K562 (cell line): ENCODE measurements around the gene DNASE1L1. TPM values are rescaled to one million over a fixed set of nuclear protein-coding genes. Genes with fewer than 3 reads are reported as not detected.

Experiments
- NCOA2 ChIP-seq, 2 experiments: fragments of 450-650 bp; IDR thresholded peaks; 2 replicates each; pipeline ENCODE4 v1.6.1; 2018; ENCODE audit warnings: mild to moderate bottlenecking in 2 of 2, moderate library complexity in 1 of 2; ENCODE audit not compliant: partially characterized antibody in 2 of 2
- SP1 ChIP-seq: sonication (generic); formaldehyde crosslinking; IDR thresholded peaks from 2 replicates; pipeline ENCODE4 v1.8.1; 2022; ENCODE audit warnings: mild to moderate bottlenecking, missing genetic modification reagents
- ZNF408 ChIP-seq: fragments of 250-450 bp; sonication (Bioruptor Pico); IDR thresholded peaks from 2 replicates; pipeline ENCODE4 v1.4.0; 2020; ENCODE audit warnings: low read depth, mild to moderate bottlenecking, moderate library complexity
- polyA plus RNA-seq, 8 experiments: library from polyadenylated mRNA; depleted of rRNA in 4 of 8; stranded (reverse) in 5 of 8; unstranded in 3 of 8; fragments of >200 nt; fragmentation: Nextera tagmentation in 2 of 8; fragmentation: Illumina TruSeq in 1 of 8; extraction: Ambion mirVana in 2 of 8; extraction: Trizol in 1 of 8; gene quantifications; 2 replicates each; pipeline versions ENCODE4 v1.2.1 to v1.2.3, GENCODE V29; 2011 to 2014; ENCODE audit warnings: inconsistent platforms in 1 of 8, missing spikeins in 1 of 8
- total RNA-seq, 7 experiments: library from RNA; depleted of rRNA in 6 of 7; stranded (reverse); fragments of >200 nt in 6 of 7; fragmentation: Illumina TruSeq in 2 of 7; extraction: Trizol in 2 of 7; gene quantifications; 2 replicates each; pipeline versions ENCODE4 v1.2.1 to v1.2.3, GENCODE V29; 2011 to 2021; ENCODE audit warnings: low replicate concordance in 1 of 7
- TF ChIP-seq, protein P1 (sequence below): sonication (generic); formaldehyde crosslinking; IDR thresholded peaks from 2 replicates; pipeline ENCODE4 v1.8.0; 2022; ENCODE audit warnings: mild to moderate bottlenecking, missing genetic modification reagents, borderline replicate concordance
- TF ChIP-seq, protein P2 (sequence below): fragments of 450-650 bp; IDR thresholded peaks from 2 replicates; pipeline ENCODE4 v1.6.1; 2016; ENCODE audit warnings: low read depth

The DNASE1L1 gene
- total and polyA plus RNA-seq, 9 of the 15 experiments (the other 6 are each of a cell fraction or from before 2014, with no cell fraction given) = 0.73 to 12.6 (median 7.9) TPM

DNA sequence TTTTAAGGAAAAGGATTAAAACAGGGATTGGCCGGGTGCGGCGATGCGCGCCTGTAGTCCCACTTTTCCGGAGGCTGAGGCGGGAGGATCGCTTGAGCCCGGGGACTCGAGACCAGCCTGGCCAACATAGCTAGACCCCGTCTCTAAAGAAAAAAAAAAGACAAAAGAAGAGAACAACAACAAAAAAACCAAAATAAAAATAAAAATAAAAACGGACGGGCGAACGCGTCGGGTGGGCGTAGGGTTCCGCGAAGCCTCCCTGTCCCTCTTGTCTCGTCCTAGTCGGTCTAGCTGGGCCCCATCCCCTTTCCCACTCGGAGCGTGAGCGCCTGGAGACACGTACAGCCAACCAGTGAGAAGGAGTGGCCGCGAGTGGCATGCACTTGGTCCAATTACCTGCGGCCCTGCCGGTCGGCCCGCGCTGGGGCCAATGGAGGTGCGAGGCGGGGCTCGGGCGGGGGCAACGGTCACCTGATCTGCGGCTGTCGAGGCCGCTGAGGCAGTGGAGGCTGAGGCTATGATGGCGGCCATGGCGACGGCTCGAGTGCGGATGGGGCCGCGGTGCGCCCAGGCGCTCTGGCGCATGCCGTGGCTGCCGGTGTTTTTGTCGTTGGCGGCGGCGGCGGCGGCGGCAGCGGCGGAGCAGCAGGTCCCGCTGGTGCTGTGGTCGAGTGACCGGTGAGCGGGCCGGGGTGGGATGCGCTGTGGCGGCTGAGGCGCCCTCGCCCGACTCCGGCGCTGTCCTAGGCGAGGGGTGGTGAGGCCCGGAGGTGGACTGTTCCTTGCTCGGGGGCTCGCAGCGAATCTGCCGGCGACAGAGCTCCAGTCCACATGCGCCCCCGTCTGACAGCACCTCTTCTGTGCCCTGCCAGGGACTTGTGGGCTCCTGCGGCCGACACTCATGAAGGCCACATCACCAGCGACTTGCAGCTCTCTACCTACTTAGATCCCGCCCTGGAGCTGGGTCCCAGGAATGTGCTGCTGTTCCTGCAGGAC, 19.4 kb upstream of the DNASE1L1 start, which contains the start of gene ATP6AP1 (continued):
- TF ChIP-seq, protein P1, sequence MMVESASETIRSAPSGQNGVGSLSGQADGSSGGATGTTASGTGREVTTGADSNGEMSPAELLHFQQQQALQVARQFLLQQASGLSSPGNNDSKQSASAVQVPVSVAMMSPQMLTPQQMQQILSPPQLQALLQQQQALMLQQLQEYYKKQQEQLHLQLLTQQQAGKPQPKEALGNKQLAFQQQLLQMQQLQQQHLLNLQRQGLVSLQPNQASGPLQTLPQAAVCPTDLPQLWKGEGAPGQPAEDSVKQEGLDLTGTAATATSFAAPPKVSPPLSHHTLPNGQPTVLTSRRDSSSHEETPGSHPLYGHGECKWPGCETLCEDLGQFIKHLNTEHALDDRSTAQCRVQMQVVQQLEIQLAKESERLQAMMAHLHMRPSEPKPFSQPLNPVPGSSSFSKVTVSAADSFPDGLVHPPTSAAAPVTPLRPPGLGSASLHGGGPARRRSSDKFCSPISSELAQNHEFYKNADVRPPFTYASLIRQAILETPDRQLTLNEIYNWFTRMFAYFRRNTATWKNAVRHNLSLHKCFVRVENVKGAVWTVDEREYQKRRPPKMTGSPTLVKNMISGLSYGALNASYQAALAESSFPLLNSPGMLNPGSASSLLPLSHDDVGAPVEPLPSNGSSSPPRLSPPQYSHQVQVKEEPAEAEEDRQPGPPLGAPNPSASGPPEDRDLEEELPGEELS (CRISPR knock-in tag) = no peak
- TF ChIP-seq, protein P2, sequence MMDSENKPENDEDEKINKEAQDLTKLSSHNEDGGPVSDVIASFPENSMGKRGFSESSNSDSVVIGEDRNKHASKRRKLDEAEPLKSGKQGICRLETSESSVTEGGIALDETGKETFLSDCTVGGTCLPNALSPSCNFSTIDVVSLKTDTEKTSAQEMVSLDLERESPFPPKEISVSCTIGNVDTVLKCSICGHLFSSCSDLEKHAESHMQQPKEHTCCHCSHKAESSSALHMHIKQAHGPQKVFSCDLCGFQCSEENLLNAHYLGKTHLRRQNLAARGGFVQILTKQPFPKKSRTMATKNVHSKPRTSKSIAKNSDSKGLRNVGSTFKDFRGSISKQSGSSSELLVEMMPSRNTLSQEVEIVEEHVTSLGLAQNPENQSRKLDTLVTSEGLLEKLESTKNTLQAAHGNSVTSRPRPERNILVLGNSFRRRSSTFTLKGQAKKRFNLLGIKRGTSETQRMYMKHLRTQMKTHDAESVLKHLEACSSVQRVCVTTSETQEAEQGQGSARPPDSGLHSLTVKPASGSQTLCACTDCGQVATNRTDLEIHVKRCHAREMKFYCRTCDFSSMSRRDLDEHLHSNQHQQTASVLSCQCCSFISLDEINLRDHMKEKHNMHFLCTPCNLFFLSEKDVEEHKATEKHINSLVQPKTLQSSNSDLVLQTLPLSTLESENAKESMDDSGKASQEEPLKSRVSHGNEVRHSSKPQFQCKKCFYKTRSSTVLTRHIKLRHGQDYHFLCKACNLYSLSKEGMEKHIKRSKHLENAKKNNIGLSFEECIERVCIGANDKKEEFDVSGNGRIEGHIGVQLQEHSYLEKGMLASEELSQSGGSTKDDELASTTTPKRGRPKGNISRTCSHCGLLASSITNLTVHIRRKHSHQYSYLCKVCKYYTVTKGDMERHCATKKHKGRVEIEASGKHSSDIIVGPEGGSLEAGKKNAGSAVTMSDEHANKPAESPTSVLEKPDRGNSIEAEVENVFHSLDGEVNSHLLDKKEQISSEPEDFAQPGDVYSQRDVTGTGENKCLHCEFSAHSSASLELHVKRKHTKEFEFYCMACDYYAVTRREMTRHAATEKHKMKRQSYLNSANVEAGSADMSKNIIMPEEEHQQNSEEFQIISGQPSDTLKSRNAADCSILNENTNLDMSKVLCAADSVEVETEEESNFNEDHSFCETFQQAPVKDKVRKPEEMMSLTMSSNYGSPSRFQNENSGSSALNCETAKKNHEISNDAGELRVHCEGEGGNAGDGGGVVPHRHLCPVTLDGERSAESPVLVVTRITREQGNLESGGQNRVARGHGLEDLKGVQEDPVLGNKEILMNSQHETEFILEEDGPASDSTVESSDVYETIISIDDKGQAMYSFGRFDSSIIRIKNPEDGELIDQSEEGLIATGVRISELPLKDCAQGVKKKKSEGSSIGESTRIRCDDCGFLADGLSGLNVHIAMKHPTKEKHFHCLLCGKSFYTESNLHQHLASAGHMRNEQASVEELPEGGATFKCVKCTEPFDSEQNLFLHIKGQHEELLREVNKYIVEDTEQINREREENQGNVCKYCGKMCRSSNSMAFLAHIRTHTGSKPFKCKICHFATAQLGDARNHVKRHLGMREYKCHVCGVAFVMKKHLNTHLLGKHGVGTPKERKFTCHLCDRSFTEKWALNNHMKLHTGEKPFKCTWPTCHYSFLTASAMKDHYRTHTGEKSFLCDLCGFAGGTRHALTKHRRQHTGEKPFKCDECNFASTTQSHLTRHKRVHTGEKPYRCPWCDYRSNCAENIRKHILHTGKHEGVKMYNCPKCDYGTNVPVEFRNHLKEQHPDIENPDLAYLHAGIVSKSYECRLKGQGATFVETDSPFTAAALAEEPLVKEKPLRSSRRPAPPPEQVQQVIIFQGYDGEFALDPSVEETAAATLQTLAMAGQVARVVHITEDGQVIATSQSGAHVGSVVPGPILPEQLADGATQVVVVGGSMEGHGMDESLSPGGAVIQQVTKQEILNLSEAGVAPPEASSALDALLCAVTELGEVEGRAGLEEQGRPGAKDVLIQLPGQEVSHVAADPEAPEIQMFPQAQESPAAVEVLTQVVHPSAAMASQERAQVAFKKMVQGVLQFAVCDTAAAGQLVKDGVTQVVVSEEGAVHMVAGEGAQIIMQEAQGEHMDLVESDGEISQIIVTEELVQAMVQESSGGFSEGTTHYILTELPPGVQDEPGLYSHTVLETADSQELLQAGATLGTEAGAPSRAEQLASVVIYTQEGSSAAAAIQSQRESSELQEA = no peak
- TF ChIP-seq ZNF408 (CRISPR knock-in tag) (no peak), NCOA2 (IDR thresholded peaks at IDR 0.05; ENCODE audit: partially characterized antibody in 2 of 2) (no peak), SP1 (CRISPR knock-in tag) (no peak; the same call in 1 of the 2 replicates)
